Neural cell (in vitro differentiated cells): Measurements from ENCODE around the gene PIGT. TPM values are rescaled to one million over a fixed set of nuclear protein-coding genes. Genes with fewer than 3 reads are reported as not detected.

Experiments used
- polyA plus RNA-seq: library from polyadenylated mRNA; depleted of rRNA; stranded (reverse); fragments of >200 nt; gene quantifications from 2 replicates; pipeline ENCODE4 v1.2.3, GENCODE V29; 2014
- small RNA-seq, 3 experiments: library from RNA; depleted of rRNA; stranded (forward); fragments of <200 nt; gene quantifications; one replicate each; pipeline ENCODE3, GENCODE V24; 2012

Gene PIGT
- polyA plus RNA-seq, 1 donor from 2014 or later: 24.3 TPM

Small RNA genes within 50 kb of the gene (small RNA-seq; reads per million reads assigned to genes)
- 0.08 to 3.1 (median 1.5) reads per million in 3 experiments for gene MIR6812

Other genes starting within 250 kb of the PIGT start
- gene PI3, start 241.2 kb upstream of the PIGT start, polyA plus RNA-seq: 1.4 TPM in 1 of 2 replicates, not detected in the other
- not detected in 2 replicates for gene SEMG1, start 209.1 kb upstream of the PIGT start, polyA plus RNA-seq
- gene SEMG2, start 194.8 kb upstream of the PIGT start, polyA plus RNA-seq: not detected in 2 replicates
- gene SLPI, start 161.6 kb upstream of the PIGT start, polyA plus RNA-seq: not detected in 2 replicates
- gene RBPJL, start 109.3 kb upstream of the PIGT start, polyA plus RNA-seq: not detected in 2 replicates
- gene MATN4, start 107.8 kb upstream of the PIGT start, polyA plus RNA-seq: not detected in 2 replicates
- 0.24 TPM in 1 of 2 replicates, not detected in the other for gene SDC4, start 67.7 kb upstream of the PIGT start, polyA plus RNA-seq
- 15.8 and 16.1 TPM in 2 replicates for gene SYS1, start 53.0 kb upstream of the PIGT start, polyA plus RNA-seq
- not detected in 2 replicates for gene TP53TG5, start 37.8 kb upstream of the PIGT start, polyA plus RNA-seq
- 9.1 and 18.4 TPM in 2 replicates for gene DBNDD2, start 7.9 kb upstream of the PIGT start, polyA plus RNA-seq
- not detected in 2 replicates for gene WFDC2, start 53.6 kb downstream of the PIGT start, polyA plus RNA-seq
- not detected in 2 replicates for gene SPINT3, start 99.5 kb downstream of the PIGT start, polyA plus RNA-seq
- not detected in 2 replicates for gene WFDC6, start 123.3 kb downstream of the PIGT start, polyA plus RNA-seq
- not detected in 2 replicates for gene EPPIN, start 131.3 kb downstream of the PIGT start, polyA plus RNA-seq
- not detected in 2 replicates for gene WFDC8, start 163.1 kb downstream of the PIGT start, polyA plus RNA-seq
- gene WFDC10A, start 213.6 kb downstream of the PIGT start, polyA plus RNA-seq: not detected in 2 replicates
- not detected in 2 replicates for gene WFDC9, start 215.1 kb downstream of the PIGT start, polyA plus RNA-seq